Progenitor cell of endocrine pancreas (in vitro differentiated cells): ENCODE measurements around the gene PSMD1. TPM values are rescaled to one million over a fixed set of nuclear protein-coding genes. Genes with fewer than 3 reads are reported as not detected.
"Not testable (repeated sequence)": the region's sequence is repeated elsewhere in the genome, so short reads cannot be mapped to it uniquely, and the experiment has no call there.

Experiments
- DNase-seq: peaks from one replicate; pipeline ENCODE4 v3.0.0; 2021; ENCODE audit warnings: low spot score; ENCODE audit not compliant: unreplicated experiment
- H3K27ac Mint-ChIP-seq: 2 replicates; pipeline ENCODE4 v1.8.0; 2021; ENCODE audit warnings: mild to moderate bottlenecking, moderate library complexity, mixed read lengths
- H3K27me3 Mint-ChIP-seq: 2 replicates; pipeline ENCODE4 v1.8.0; 2021; ENCODE audit warnings: mixed read lengths
- H3K36me3 Mint-ChIP-seq: 2 replicates; pipeline ENCODE4 v1.8.0; 2022; ENCODE audit warnings: mixed read lengths; ENCODE audit not compliant: insufficient read depth
- H3K4me1 Mint-ChIP-seq: 2 replicates; pipeline ENCODE4 v1.8.0; 2021; ENCODE audit warnings: low read depth, mixed read lengths
- H3K4me3 Mint-ChIP-seq: 2 replicates; pipeline ENCODE4 v1.8.0; 2021; ENCODE audit warnings: low read depth, mild to moderate bottlenecking, moderate library complexity, mixed read lengths
- H3K9me3 Mint-ChIP-seq: 2 replicates; pipeline ENCODE4 v1.8.0; 2021; ENCODE audit warnings: low read depth, mixed read lengths
- total RNA-seq: library from RNA; stranded (reverse); gene quantifications from 2 replicates; pipeline ENCODE4 v1.2.1, GENCODE V29; 2021
- TF ChIP-seq, protein P1 (sequence below): fragments of 200-600 bp; sonication (generic); IDR thresholded peaks from one replicate; pipeline ENCODE4 v1.5.0; 2021; ENCODE audit warnings: antibody characterized with exemption, mild to moderate bottlenecking; ENCODE audit not compliant: unreplicated experiment

Gene PSMD1
- total RNA-seq, 1 donor from 2014 or later = 99.0 TPM

DNA sequence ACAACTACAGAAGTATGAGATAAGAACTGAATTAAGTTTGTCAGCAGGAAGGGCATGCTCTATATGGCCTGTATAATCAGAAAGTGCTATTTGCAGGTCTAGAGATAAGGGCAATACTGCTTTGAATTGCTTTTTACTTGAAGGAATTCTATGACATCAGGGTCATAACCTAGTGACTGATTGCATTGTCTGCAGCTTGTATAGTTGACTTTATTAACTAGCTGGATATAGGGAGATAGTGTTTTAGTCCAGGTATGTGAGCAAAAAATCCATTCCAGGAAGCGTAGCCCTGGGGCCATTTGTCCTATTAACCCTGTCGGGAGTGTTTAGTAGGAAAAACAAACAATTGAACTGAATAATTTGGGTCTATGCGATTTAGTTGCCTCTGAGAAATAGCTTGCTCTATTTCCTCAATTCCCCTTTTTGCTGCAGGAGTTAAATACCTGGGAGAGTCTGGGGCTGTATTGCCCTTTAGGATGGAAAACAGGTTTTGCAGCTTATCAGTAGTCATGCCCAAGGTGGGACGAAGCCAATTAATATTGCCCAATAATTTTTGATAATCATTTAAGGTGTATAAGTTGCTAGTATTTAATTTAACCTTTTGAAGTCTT lies 38.2 kb downstream of the PSMD1 start:
- TF ChIP-seq, protein P1, sequence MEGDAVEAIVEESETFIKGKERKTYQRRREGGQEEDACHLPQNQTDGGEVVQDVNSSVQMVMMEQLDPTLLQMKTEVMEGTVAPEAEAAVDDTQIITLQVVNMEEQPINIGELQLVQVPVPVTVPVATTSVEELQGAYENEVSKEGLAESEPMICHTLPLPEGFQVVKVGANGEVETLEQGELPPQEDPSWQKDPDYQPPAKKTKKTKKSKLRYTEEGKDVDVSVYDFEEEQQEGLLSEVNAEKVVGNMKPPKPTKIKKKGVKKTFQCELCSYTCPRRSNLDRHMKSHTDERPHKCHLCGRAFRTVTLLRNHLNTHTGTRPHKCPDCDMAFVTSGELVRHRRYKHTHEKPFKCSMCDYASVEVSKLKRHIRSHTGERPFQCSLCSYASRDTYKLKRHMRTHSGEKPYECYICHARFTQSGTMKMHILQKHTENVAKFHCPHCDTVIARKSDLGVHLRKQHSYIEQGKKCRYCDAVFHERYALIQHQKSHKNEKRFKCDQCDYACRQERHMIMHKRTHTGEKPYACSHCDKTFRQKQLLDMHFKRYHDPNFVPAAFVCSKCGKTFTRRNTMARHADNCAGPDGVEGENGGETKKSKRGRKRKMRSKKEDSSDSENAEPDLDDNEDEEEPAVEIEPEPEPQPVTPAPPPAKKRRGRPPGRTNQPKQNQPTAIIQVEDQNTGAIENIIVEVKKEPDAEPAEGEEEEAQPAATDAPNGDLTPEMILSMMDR = no peak
- DNase-seq = no peak
- peaks cover 10% of the 10 kb centered on the region for H3K4me1 Mint-ChIP-seq
- peak overlapping the region; percentile 77 for H3K27ac Mint-ChIP-seq
- peaks cover 73% of the 10 kb centered on the region for H3K36me3 Mint-ChIP-seq
- peaks cover 41% of the 10 kb centered on the region for H3K9me3 Mint-ChIP-seq
- no peak overlapping the region for H3K4me3 Mint-ChIP-seq
- peaks cover 10% of the 10 kb centered on the region for H3K27me3 Mint-ChIP-seq

DNA sequence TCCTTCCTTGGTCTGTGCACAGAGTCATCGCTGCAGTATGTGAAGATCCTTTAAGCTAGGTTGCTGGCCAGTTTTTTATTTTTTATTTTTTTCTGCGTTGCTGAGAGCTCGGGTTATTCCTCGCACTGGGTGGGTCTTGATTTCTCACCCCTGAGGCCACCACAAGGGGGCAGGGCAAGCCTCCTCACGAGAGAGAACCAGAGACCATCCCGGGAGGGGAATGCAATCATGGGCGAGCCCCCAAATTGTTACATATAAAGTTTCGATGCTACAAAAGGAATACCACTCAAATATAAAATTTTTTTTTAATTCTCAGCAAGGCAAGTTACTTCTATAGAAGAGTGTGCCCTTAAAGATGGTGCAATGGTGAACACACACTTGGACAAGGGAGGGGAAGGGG lies 43.3 kb downstream of the PSMD1 start:
- no peak overlapping the region for H3K4me3 Mint-ChIP-seq
- peaks cover 2% of the 10 kb centered on the region for H3K4me1 Mint-ChIP-seq
- H3K9me3 Mint-ChIP-seq = peaks cover 38% of the 10 kb centered on the region
- H3K27me3 Mint-ChIP-seq = no peaks in the 10 kb centered on the region
- H3K36me3 Mint-ChIP-seq = peaks cover 60% of the 10 kb centered on the region
- no peak for DNase-seq
- TF ChIP-seq, protein P1 = no peak
- peak overlapping the region; percentile 35 for H3K27ac Mint-ChIP-seq

GRCh38 chr2:231100321-231100720 lies 43.7 kb downstream of the PSMD1 start:
- not testable (repeated sequence) for H3K4me1 Mint-ChIP-seq, DNase-seq, H3K27me3 Mint-ChIP-seq, H3K4me3 Mint-ChIP-seq
- peaks cover 38% of the 10 kb centered on the region for H3K9me3 Mint-ChIP-seq
- peak overlapping the region; percentile 35 for H3K27ac Mint-ChIP-seq
- peaks cover 57% of the 10 kb centered on the region for H3K36me3 Mint-ChIP-seq

DNA sequence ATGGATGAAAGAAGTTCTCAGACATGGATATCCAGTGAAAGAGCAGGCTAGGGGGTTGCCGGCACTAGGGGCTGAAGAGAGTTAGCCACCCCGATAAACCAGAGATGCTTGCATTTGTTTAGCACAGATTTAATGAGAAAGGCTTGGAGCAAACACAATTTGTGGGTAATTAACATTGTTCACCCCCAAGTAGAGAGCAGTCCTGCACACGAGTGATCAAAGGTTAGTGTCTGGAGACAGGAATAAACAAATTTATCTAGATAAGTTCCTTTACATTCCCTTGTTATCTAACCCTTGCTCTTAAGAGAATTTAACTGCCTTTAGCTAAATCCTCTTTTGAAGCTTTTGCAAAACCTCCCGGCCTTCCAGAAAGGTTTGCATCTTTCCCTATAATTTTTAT lies 44.3 kb downstream of the PSMD1 start:
- no peak overlapping the region for H3K27ac Mint-ChIP-seq
- H3K4me1 Mint-ChIP-seq = peaks cover 2% of the 10 kb centered on the region

DNA sequence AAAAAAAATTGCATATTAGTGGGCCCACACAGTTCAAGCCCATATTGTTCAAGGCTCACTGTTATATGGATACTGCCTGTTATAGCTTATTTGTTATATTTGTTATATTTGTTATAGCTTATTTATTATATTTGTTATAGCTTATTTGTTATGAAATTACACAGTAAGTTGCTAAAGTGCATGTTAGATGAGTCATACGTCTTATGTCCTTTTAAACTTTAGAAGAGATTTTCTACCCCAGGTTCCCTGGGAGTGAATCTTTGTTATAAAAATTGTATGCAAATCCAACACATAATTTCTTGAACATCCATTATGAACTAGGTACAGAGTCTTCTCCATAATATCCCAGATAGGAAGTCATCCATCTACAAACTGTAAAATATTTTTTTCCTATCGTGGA lies 46.1 kb downstream of the PSMD1 start:
- Mint-ChIP-seq H3K4me3 (no peak overlapping the region), H3K27ac (no peak overlapping the region), H3K4me1 (peaks cover 2% of the 10 kb centered on the region), H3K27me3 (no peaks in the 10 kb centered on the region), H3K9me3 (peaks cover 24% of the 10 kb centered on the region), H3K36me3 (peaks cover 38% of the 10 kb centered on the region)
- no peak for DNase-seq
- TF ChIP-seq, protein P1 = no peak

More for the DNA sequence above, 44.3 kb downstream of the PSMD1 start:
- Mint-ChIP-seq H3K4me3 (no peak overlapping the region), H3K36me3 (peaks cover 52% of the 10 kb centered on the region), H3K27me3 (no peaks in the 10 kb centered on the region), H3K9me3 (peaks cover 34% of the 10 kb centered on the region)
- no peak for DNase-seq
- TF ChIP-seq, protein P1 = no peak

DNA sequence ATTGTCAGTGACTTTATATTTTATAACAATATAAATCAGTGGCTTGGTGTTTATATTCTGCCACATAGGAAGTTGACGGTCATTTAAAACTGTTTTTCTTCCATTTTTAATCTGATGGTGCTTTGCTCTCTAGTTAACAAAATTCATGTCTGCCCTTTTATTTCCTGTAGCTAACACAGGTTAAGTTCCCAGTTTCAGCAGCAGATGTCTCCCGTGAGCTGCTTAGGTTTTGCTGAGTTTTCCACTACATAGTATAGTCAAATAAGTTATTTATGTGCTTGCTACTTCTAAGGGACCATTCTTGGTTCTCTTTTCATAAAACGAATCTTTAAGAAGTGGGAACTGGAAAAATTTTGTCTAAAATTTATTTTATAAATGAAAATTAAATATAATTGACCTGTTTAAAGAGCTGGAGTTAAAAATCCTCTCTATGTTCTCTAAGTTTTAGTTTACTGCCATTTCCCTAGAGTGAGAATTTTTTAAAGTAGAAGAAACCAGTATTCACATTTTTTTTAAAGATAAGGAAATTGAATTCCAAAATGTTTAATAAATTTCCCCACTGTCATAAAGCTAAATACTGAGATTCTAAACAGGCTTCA lies 47.5 kb downstream of the PSMD1 start:
- peaks cover 28% of the 10 kb centered on the region for H3K36me3 Mint-ChIP-seq
- DNase-seq = peak; percentile 21
- H3K27me3 Mint-ChIP-seq = no peaks in the 10 kb centered on the region
- no peak overlapping the region for H3K27ac Mint-ChIP-seq
- no peak overlapping the region for H3K4me3 Mint-ChIP-seq
- peaks cover 2% of the 10 kb centered on the region for H3K4me1 Mint-ChIP-seq
- TF ChIP-seq, protein P1 = peak; percentile 73
- peaks cover 13% of the 10 kb centered on the region for H3K9me3 Mint-ChIP-seq
